SK-N-SH (cell line): ENCODE results near the gene LST1.

ENCODE experiments used
- CHD2 ChIP-seq: fragments of 150-350 bp; IDR thresholded peaks from 2 replicates; pipeline ENCODE4 v1.6.1; 2018; ENCODE audit warnings: low read length; ENCODE audit not compliant: partially characterized antibody
- EP300 ChIP-seq, 2 experiments: IDR thresholded peaks; 2 replicates each; pipeline versions ENCODE4 v1.4.0 to v1.6.1; 2012; ENCODE audit warnings: borderline replicate concordance in 1 of 2, low read depth in 1 of 2, low read length in 1 of 2
- FOSL2 ChIP-seq: IDR thresholded peaks from 2 replicates; pipeline ENCODE4 v1.4.0; 2012; ENCODE audit warnings: low read depth, mild to moderate bottlenecking, moderate library complexity, borderline replicate concordance
- GATA2 ChIP-seq: sonication (generic); formaldehyde crosslinking; IDR thresholded peaks from 2 replicates; pipeline ENCODE4 v1.5.0; 2020; ENCODE audit warnings: mild to moderate bottlenecking, missing genetic modification reagents
- POLR2AphosphoS5 ChIP-seq: IDR thresholded peaks from 2 replicates; pipeline ENCODE4 v1.6.1; 2012; ENCODE audit warnings: low read depth, low read length
- RXRA ChIP-seq: IDR thresholded peaks from 2 replicates; pipeline ENCODE4 v1.4.0; 2012; ENCODE audit warnings: low read depth, mild to moderate bottlenecking, borderline replicate concordance
- SMC3 ChIP-seq: IDR thresholded peaks from 2 replicates; pipeline ENCODE4 v1.6.1; 2012; ENCODE audit warnings: low read depth, low read length, improper control_type of control experiment
- TAF1 ChIP-seq: IDR thresholded peaks from 2 replicates; pipeline ENCODE4 v1.6.1; 2012; ENCODE audit warnings: low read depth, mild to moderate bottlenecking, low read length, moderate library complexity, borderline replicate concordance
- TF ChIP-seq, protein P1 (sequence below): fragments of 200-600 bp; sonication (generic); IDR thresholded peaks from 2 replicates; pipeline ENCODE4 v1.6.1; 2017; ENCODE audit warnings: antibody characterized with exemption, mild to moderate bottlenecking, moderate library complexity
- TF ChIP-seq, protein P2 (sequence below): IDR thresholded peaks from 2 replicates; pipeline ENCODE4 v1.4.0; 2012; ENCODE audit warnings: low read depth, borderline replicate concordance
- TF ChIP-seq, protein P3 (sequence below): IDR thresholded peaks from 2 replicates; pipeline ENCODE4 v1.6.1; 2012; ENCODE audit warnings: mild to moderate bottlenecking, low read depth, low read length, moderate library complexity

DNA sequence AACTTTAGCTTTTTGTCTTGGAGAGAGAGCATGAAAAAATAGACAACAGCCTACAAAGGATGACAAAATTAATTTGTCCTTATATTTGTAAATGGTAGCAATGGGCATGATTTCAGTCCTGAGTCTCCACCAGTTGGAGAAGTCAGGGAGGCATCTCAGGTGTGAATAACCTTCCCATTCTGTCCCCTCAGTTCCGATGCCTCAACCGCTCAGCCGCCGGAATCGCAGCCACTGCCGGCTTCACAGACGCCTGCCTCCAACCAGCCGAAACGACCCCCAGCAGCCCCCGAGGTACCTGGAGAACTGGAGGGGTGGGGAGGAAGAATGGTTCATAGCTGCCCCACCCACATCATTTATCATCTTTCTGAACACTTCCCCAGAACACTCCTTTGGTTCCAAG, 38.0 kb downstream of the LST1 start:
- TF ChIP-seq, protein P1, sequence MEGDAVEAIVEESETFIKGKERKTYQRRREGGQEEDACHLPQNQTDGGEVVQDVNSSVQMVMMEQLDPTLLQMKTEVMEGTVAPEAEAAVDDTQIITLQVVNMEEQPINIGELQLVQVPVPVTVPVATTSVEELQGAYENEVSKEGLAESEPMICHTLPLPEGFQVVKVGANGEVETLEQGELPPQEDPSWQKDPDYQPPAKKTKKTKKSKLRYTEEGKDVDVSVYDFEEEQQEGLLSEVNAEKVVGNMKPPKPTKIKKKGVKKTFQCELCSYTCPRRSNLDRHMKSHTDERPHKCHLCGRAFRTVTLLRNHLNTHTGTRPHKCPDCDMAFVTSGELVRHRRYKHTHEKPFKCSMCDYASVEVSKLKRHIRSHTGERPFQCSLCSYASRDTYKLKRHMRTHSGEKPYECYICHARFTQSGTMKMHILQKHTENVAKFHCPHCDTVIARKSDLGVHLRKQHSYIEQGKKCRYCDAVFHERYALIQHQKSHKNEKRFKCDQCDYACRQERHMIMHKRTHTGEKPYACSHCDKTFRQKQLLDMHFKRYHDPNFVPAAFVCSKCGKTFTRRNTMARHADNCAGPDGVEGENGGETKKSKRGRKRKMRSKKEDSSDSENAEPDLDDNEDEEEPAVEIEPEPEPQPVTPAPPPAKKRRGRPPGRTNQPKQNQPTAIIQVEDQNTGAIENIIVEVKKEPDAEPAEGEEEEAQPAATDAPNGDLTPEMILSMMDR = no peak
- TF ChIP-seq GATA2 (CRISPR knock-in tag) (no peak), CHD2 (no peak), EP300 (IDR thresholded peaks at IDR 0.05; ENCODE audit: borderline replicate concordance in 1 of 2, low read depth in 1 of 2, low read length in 1 of 2) (no peak), FOSL2 (no peak), SMC3 (no peak), TAF1 (no peak), RXRA (no peak), POLR2AphosphoS5 (no peak)
- TF ChIP-seq, protein P2, sequence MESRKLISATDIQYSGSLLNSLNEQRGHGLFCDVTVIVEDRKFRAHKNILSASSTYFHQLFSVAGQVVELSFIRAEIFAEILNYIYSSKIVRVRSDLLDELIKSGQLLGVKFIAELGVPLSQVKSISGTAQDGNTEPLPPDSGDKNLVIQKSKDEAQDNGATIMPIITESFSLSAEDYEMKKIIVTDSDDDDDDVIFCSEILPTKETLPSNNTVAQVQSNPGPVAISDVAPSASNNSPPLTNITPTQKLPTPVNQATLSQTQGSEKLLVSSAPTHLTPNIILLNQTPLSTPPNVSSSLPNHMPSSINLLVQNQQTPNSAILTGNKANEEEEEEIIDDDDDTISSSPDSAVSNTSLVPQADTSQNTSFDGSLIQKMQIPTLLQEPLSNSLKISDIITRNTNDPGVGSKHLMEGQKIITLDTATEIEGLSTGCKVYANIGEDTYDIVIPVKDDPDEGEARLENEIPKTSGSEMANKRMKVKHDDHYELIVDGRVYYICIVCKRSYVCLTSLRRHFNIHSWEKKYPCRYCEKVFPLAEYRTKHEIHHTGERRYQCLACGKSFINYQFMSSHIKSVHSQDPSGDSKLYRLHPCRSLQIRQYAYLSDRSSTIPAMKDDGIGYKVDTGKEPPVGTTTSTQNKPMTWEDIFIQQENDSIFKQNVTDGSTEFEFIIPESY = no peak
- TF ChIP-seq, protein P3, sequence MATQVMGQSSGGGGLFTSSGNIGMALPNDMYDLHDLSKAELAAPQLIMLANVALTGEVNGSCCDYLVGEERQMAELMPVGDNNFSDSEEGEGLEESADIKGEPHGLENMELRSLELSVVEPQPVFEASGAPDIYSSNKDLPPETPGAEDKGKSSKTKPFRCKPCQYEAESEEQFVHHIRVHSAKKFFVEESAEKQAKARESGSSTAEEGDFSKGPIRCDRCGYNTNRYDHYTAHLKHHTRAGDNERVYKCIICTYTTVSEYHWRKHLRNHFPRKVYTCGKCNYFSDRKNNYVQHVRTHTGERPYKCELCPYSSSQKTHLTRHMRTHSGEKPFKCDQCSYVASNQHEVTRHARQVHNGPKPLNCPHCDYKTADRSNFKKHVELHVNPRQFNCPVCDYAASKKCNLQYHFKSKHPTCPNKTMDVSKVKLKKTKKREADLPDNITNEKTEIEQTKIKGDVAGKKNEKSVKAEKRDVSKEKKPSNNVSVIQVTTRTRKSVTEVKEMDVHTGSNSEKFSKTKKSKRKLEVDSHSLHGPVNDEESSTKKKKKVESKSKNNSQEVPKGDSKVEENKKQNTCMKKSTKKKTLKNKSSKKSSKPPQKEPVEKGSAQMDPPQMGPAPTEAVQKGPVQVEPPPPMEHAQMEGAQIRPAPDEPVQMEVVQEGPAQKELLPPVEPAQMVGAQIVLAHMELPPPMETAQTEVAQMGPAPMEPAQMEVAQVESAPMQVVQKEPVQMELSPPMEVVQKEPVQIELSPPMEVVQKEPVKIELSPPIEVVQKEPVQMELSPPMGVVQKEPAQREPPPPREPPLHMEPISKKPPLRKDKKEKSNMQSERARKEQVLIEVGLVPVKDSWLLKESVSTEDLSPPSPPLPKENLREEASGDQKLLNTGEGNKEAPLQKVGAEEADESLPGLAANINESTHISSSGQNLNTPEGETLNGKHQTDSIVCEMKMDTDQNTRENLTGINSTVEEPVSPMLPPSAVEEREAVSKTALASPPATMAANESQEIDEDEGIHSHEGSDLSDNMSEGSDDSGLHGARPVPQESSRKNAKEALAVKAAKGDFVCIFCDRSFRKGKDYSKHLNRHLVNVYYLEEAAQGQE = no peak
